Measurements from ENCODE around the gene MARCKS. TPM values are rescaled to one million over a fixed set of nuclear protein-coding genes. Genes with fewer than 3 reads are reported as not detected.

The MARCKS gene
- total RNA-seq, 1 donor from 2014 or later, result 158 TPM

GRCh38 chr6:113856375-113856624, 845 bp upstream of the MARCKS start:
- H3K4me3 Mint-ChIP-seq (ENCODE audit: low read depth), result no peak overlapping the region
- peaks cover 18% of the 10 kb centered on the region for H3K27me3 Mint-ChIP-seq
- no peak overlapping the region for H3K27ac Mint-ChIP-seq
- peaks cover 16% of the 10 kb centered on the region for H3K4me1 Mint-ChIP-seq (ENCODE audit: low read depth)
- peaks cover 9% of the 10 kb centered on the region for H3K36me3 Mint-ChIP-seq (ENCODE audit: insufficient read depth)
- no peak for TF ChIP-seq CTCF (IDR thresholded peaks at IDR 0.05; ENCODE audit: unreplicated experiment)
- DNase-seq (ENCODE audit: low spot score, unreplicated experiment), result no peak
- no peaks in the 10 kb centered on the region for H3K9me3 Mint-ChIP-seq (ENCODE audit: low read depth)

- Mint-ChIP-seq H3K36me3 (ENCODE audit: insufficient read depth) (peaks cover 17% of the 10 kb centered on the region), H3K4me1 (ENCODE audit: low read depth) (peaks cover 25% of the 10 kb centered on the region), H3K27ac (no peak overlapping the region), H3K4me3 (ENCODE audit: low read depth) (no peak overlapping the region), H3K9me3 (ENCODE audit: low read depth) (no peaks in the 10 kb centered on the region), H3K27me3 (peaks cover 7% of the 10 kb centered on the region)
- no peak for TF ChIP-seq CTCF (IDR thresholded peaks at IDR 0.05; ENCODE audit: unreplicated experiment)
- DNase-seq (ENCODE audit: low spot score, unreplicated experiment), result peak; percentile 37
Observed at GRCh38 chr6:113857556-113858479, 673 bp downstream of the MARCKS start.

- Mint-ChIP-seq H3K27me3 (no peaks in the 10 kb centered on the region), H3K4me3 (ENCODE audit: low read depth) (peak overlapping the region; percentile 86), H3K4me1 (ENCODE audit: low read depth) (peaks cover 25% of the 10 kb centered on the region), H3K27ac (peak overlapping the region; percentile 95), H3K9me3 (ENCODE audit: low read depth) (no peaks in the 10 kb centered on the region), H3K36me3 (ENCODE audit: insufficient read depth) (peaks cover 17% of the 10 kb centered on the region)
- peak; percentile 98 for TF ChIP-seq CTCF (IDR thresholded peaks at IDR 0.05; ENCODE audit: unreplicated experiment)
- peak; percentile 95 for DNase-seq (ENCODE audit: low spot score, unreplicated experiment)
Observed at GRCh38 chr6:113858480-113859348, 1.6 kb downstream of the MARCKS start.

GRCh38 chr6:113859349-113860180, 2.4 kb downstream of the MARCKS start:
- Mint-ChIP-seq H3K27ac (peak overlapping the region; percentile 95), H3K9me3 (ENCODE audit: low read depth) (no peaks in the 10 kb centered on the region), H3K4me1 (ENCODE audit: low read depth) (peaks cover 23% of the 10 kb centered on the region), H3K4me3 (ENCODE audit: low read depth) (peak overlapping the region; percentile 86), H3K27me3 (no peaks in the 10 kb centered on the region), H3K36me3 (ENCODE audit: insufficient read depth) (peaks cover 19% of the 10 kb centered on the region)
- no peak for DNase-seq (ENCODE audit: low spot score, unreplicated experiment)
- peak; percentile 11 for TF ChIP-seq CTCF (IDR thresholded peaks at IDR 0.05; ENCODE audit: unreplicated experiment)
